ENCODE measurements around the gene JAKMIP3. TPM values are rescaled to one million over a fixed set of nuclear protein-coding genes. Genes with fewer than 3 reads are reported as not detected.

JAKMIP3 gene
- total and polyA plus RNA-seq, 10 of the 15 experiments (the other 5 are each of a cell fraction or from before 2014, with no cell fraction given): 0.01 TPM; not detected in 7

DNA sequence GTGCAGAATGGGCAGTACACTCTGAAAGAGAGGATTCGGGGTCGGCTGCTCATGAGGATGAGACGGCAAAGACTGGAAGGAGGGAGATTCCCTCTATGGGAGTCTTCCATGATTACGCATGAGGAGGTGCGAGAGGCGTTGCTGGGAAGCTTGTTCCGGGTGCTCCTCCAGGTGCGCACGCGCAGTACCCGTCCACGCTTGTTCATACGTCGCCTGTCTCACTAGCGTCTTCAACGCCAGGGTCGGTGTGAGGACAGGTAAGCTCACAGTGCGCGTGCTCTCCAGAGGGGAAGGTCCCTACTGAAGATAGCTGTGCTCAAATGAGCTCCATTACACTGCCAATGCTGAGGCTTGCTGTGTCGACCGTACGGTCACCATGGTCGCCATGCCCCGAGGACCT is 44.7 kb upstream of the JAKMIP3 start:
- H3K27ac ChIP-seq (ENCODE audit: control insufficient read depth, insufficient read depth): no peak overlapping the region
- H2AFZ ChIP-seq (ENCODE audit: control insufficient read depth, low read depth, low read length): no peak overlapping the region
- DNase-seq (ENCODE audit: low read depth, low spot score) (no peak), FAIRE-seq (no peak), ATAC-seq (no peak)
- WGBS (ENCODE audit: insufficient coverage, insufficient replicate concordance, low lambda C conversion rate, missing lambda C conversion rate): 74% methylated on average over 24 of the region's 24 CpGs
- no peaks in the 10 kb centered on the region for H3K4me1 ChIP-seq (ENCODE audit: control insufficient read depth, insufficient read depth, low read length)
- H4K20me1 ChIP-seq (ENCODE audit: control insufficient read depth, insufficient read depth): no peaks in the 10 kb centered on the region
- intact Hi-C loops (cut with micrococcal nuclease; ENCODE audit: unreplicated experiment) (no loop called here), in situ Hi-C loops (cut with MboI) (loop anchor here (5.0 to 10.0 kb wide), 2 partner anchors 134 to 1836 kb away; no protein-coding TSS in a partner anchor)
- CTCF ChIA-PET: interaction anchor here (1.9 kb wide), 1 partner anchor 135 kb away, joined by 9 read pairs; no protein-coding TSS in a partner anchor
- POLR2A ChIA-PET: no interaction called here
- H3K9me3 ChIP-seq (replicated peaks; ENCODE audit: control insufficient read depth, insufficient read depth, low read length): no peaks in the 10 kb centered on the region
- no peak overlapping the region for H3K4me2 ChIP-seq (ENCODE audit: control insufficient read depth, insufficient read depth)
- no peak overlapping the region for H3K9ac ChIP-seq (ENCODE audit: control insufficient read depth, insufficient read depth, low read length)
- H3K27me3 ChIP-seq (replicated peaks in 1 of 2; ENCODE audit: control insufficient read depth in 2 of 2, insufficient read depth in 2 of 2, low read length in 1 of 2): no peaks in the 10 kb centered on the region
- BruUV-seq (replicated peaks): no TSS peak
- RAD21 ChIA-PET (ENCODE audit: unreplicated experiment): no interaction called here
- no peaks in the 10 kb centered on the region for H3K36me3 ChIP-seq (ENCODE audit: control insufficient read depth in 2 of 2, insufficient read depth in 2 of 2, low read length in 1 of 2)
- no peak overlapping the region for H3K4me3 ChIP-seq
- no peaks in the 10 kb centered on the region for H3K79me2 ChIP-seq (ENCODE audit: control insufficient read depth, insufficient read depth, low read length)
- SMC1A ChIA-PET (ENCODE audit: uncharacterized antibody, unreplicated experiment): no interaction called here
- no peak for TF ChIP-seq ZNF592 (IDR thresholded peaks at IDR 0.05)
- TF ChIP-seq ZNF207 (IDR thresholded peaks at IDR 0.05; ENCODE audit: borderline replicate concordance): no peak
- no peak for TF ChIP-seq RELB (IDR thresholded peaks at IDR 0.05; ENCODE audit: low read depth)
- TF ChIP-seq HDGF (IDR thresholded peaks at IDR 0.05): no peak
- TF ChIP-seq IRF5 (IDR thresholded peaks at IDR 0.05; ENCODE audit: borderline replicate concordance): no peak
- TF ChIP-seq NFXL1 (IDR thresholded peaks at IDR 0.05; ENCODE audit: borderline replicate concordance): no peak
- TF ChIP-seq ZBTB40 (IDR thresholded peaks at IDR 0.05; ENCODE audit: borderline replicate concordance): no peak
- TF ChIP-seq, protein P1, sequence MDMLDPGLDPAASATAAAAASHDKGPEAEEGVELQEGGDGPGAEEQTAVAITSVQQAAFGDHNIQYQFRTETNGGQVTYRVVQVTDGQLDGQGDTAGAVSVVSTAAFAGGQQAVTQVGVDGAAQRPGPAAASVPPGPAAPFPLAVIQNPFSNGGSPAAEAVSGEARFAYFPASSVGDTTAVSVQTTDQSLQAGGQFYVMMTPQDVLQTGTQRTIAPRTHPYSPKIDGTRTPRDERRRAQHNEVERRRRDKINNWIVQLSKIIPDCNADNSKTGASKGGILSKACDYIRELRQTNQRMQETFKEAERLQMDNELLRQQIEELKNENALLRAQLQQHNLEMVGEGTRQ (IDR thresholded peaks at IDR 0.05; ENCODE audit: borderline replicate concordance, low read depth, low read length): no peak
- no peak for TF ChIP-seq TARDBP (IDR thresholded peaks at IDR 0.05; ENCODE audit: borderline replicate concordance)

All from GM12878 (cell line).